Uterus (tissue), 4 donors: ENCODE measurements around the gene CBLB. TPM values are rescaled to one million over a fixed set of nuclear protein-coding genes. Genes with fewer than 3 reads are reported as not detected.
A peak's percentile ranks its signal among the peaks of the same experiment; 100 is the strongest.

ENCODE experiments used
- DNase-seq, 2 donors: peaks; one replicate each; pipeline ENCODE4 v3.0.0-alpha.2; 2019 to 2020
- H3K27ac ChIP-seq, 2 donors: fragments of 200-600 bp; sonication (generic); 1 replicate in 1 of 2; 2 replicates in 1 of 2; pipeline ENCODE4 v1.5.1; 2016 to 2018
- H3K27me3 ChIP-seq, 2 donors: fragments of 200-600 bp; sonication (generic); one replicate each; pipeline ENCODE4 v1.5.1; 2018 to 2019; ENCODE audit warnings: control low read depth in 1 of 2
- H3K36me3 ChIP-seq, 2 donors: fragments of 200-600 bp; sonication (generic); one replicate each; pipeline ENCODE4 v1.5.1; 2019; ENCODE audit warnings: control low read depth in 1 of 2
- H3K4me1 ChIP-seq, 2 donors: fragments of 200-600 bp; sonication (generic); one replicate each; pipeline ENCODE4 v1.5.1; 2018 to 2019; ENCODE audit warnings: control low read depth in 1 of 2
- H3K4me3 ChIP-seq, 2 donors: fragments of 200-600 bp; sonication (generic); 1 replicate in 1 of 2; 2 replicates in 1 of 2; pipeline ENCODE4 v1.5.1; 2018 to 2019; ENCODE audit warnings: mild to moderate bottlenecking in 1 of 2
- H3K9me3 ChIP-seq, 2 donors: fragments of 200-600 bp; sonication (generic); one replicate each; pipeline ENCODE4 v1.5.1; 2019; ENCODE audit warnings: control low read depth in 1 of 2
- POLR2A ChIP-seq, 2 donors: fragments of 450-650 bp; IDR thresholded peaks; one replicate each; pipeline ENCODE4 v1.6.1; 2016; ENCODE audit warnings: antibody characterized with exemption in 2 of 2, mild to moderate bottlenecking in 1 of 2, moderate library complexity in 1 of 2
- intact Hi-C: fragments of 100-400 bp; cut with DNase I; formaldehyde crosslinking; loops from one replicate; pipeline ENCODE4 v1.15.1; 2023; ENCODE audit warnings: low total_unique reads
- total RNA-seq, 4 donors: library from RNA; depleted of rRNA in 3 of 4; stranded (reverse); fragments of >200 nt in 3 of 4; gene quantifications; one replicate each; pipeline versions ENCODE4 v1.1.0 to v1.2.4, GENCODE V29; 2014 to 2023
- TF ChIP-seq, protein P1 (sequence below), 4 experiments: fragments of 200-600 bp in 2 of 4; fragments of 450-650 bp in 2 of 4; sonication (generic) in 2 of 4; IDR thresholded peaks; one replicate each; pipeline ENCODE4 v1.5.1; 2016 to 2019; ENCODE audit warnings: antibody characterized with exemption in 4 of 4, mild to moderate bottlenecking in 2 of 4, moderate library complexity in 1 of 4
- donor health status: DM: yes; HTN: yes; CAD: no.

The CBLB gene
- total RNA-seq, 4 donors from 2014 or later, result 26.1 to 86.2 (median 44.5) TPM

DNA sequence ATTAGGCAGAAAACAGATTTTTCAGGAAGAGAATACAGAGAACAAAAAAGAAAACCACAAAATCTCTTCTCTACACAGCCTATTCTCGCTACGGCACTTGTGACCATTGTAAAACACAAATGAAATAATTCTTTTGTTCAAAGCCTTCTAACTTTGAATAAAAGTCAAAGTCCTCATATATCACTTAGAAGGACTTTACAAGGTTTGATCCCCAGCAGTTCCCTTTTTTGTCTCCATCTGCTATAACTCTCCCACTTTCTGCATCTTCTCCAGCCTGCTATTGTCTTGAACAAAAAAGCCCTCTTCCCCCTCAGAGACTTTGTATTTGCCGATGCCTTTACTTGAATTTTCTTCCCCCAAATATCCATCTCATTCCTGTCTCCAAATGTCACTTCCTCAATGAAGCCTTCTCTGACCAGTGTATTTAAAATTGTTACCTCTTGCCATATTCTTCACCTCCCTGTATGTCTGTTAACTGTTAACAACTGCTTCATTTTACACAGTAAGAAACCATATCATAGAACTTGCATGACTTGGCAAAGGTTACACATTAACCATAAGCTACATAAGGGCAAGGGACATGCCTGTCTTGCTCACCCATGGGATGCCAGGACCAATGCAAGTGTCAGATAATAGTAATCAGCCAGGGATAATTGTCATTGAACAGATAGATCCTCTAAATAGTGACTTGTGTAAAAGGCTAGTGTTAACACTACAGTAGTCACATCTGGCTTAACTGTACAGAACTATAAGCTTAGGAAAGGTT is 122.4 kb downstream of the CBLB start:
- Histone ChIP-seq H3K4me3 (no peak overlapping the region), H3K4me1 (no peaks in the 10 kb centered on the region), H3K9me3 (no peaks in the 10 kb centered on the region), H3K27ac (peak overlapping the region; percentile 60 to 71), H3K27me3 (no peaks in the 10 kb centered on the region), H3K36me3 (no peaks in the 10 kb centered on the region)
- no peak for TF ChIP-seq POLR2A (IDR thresholded peaks at IDR 0.05)
- TF ChIP-seq, protein P1, sequence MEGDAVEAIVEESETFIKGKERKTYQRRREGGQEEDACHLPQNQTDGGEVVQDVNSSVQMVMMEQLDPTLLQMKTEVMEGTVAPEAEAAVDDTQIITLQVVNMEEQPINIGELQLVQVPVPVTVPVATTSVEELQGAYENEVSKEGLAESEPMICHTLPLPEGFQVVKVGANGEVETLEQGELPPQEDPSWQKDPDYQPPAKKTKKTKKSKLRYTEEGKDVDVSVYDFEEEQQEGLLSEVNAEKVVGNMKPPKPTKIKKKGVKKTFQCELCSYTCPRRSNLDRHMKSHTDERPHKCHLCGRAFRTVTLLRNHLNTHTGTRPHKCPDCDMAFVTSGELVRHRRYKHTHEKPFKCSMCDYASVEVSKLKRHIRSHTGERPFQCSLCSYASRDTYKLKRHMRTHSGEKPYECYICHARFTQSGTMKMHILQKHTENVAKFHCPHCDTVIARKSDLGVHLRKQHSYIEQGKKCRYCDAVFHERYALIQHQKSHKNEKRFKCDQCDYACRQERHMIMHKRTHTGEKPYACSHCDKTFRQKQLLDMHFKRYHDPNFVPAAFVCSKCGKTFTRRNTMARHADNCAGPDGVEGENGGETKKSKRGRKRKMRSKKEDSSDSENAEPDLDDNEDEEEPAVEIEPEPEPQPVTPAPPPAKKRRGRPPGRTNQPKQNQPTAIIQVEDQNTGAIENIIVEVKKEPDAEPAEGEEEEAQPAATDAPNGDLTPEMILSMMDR (IDR thresholded peaks at IDR 0.05), result no peak
- intact Hi-C loops, result no loop called here
- DNase-seq, result no peak

DNA sequence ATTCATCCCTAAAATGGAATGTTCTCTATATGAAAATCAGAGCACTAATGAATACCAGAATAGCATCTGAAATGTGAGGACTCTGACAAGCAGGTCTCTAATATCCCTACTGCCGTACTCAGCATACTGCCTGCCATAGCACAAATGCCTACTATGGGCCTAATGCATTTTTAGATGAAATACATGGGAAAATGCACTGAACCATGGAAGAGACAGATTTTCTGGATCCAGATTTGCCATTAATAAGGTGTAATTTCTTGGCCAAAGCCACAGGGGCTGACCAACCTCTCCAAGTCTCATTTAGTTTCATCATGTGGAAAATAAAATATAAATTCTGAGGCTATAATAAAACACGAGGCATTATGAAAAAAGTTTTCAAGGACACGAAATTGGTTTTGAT is 123.8 kb downstream of the CBLB start:
- Histone ChIP-seq H3K27me3 (no peaks in the 10 kb centered on the region), H3K36me3 (no peaks in the 10 kb centered on the region), H3K4me3 (no peak overlapping the region), H3K27ac (no peak overlapping the region), H3K4me1 (no peaks in the 10 kb centered on the region), H3K9me3 (no peaks in the 10 kb centered on the region)
- TF ChIP-seq, protein P1 (IDR thresholded peaks at IDR 0.05), result no peak
- no peak for TF ChIP-seq POLR2A (IDR thresholded peaks at IDR 0.05)
- DNase-seq, result no peak
- intact Hi-C loops, result no loop called here

DNA sequence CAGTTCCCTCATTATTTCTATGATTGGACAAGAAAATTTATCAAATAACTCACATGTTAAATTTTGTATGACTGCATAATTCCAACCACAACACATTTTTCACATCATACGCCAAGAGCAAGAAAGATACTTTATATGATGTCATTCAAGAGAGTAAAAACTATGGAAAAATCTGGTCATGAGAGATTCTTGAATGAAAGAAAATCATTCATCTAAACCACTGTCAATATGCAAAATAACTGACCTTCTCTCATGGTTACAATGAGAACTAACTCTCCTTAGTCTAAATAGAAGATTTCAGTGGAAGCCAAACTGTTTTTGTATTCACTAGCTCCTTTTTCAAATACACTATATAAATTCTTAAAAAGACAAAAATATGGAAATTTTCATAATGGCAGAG is 124.6 kb downstream of the CBLB start:
- Histone ChIP-seq H3K4me3 (no peak overlapping the region), H3K36me3 (no peaks in the 10 kb centered on the region), H3K27ac (no peak overlapping the region), H3K4me1 (no peaks in the 10 kb centered on the region), H3K9me3 (no peaks in the 10 kb centered on the region), H3K27me3 (no peaks in the 10 kb centered on the region)
- no peak for DNase-seq
- TF ChIP-seq, protein P1 (IDR thresholded peaks at IDR 0.05), result no peak
- no peak for TF ChIP-seq POLR2A (IDR thresholded peaks at IDR 0.05)
- intact Hi-C loops, result no loop called here

DNA sequence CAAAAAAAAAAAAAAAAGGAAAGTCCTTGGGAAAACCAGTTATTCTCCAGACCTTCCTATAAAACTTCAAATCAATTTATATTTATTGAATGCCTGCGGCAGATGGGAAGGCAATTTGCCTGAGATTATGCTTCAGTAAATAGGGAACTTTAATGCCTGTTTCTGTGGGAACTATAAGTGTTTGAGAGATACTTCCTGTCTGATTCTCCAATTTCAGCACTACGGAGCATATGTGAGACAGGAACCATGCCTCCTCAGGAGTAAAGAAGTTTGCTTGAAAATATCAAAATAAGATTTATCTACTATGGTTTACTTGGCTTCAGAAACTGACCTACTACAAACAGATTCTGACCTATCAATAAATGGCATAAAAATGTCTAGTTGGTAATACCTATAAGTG is 135.5 kb downstream of the CBLB start:
- intact Hi-C loops, result no loop called here
- DNase-seq, result no peak
- H3K4me1 ChIP-seq, result no peaks in the 10 kb centered on the region
- H3K36me3 ChIP-seq, result no peaks in the 10 kb centered on the region
- no peaks in the 10 kb centered on the region for H3K9me3 ChIP-seq
- TF ChIP-seq POLR2A (IDR thresholded peaks at IDR 0.05), result no peak
- TF ChIP-seq, protein P1 (IDR thresholded peaks at IDR 0.05), result no peak
- no peak overlapping the region for H3K27ac ChIP-seq
- no peaks in the 10 kb centered on the region for H3K27me3 ChIP-seq
- no peak overlapping the region for H3K4me3 ChIP-seq

DNA sequence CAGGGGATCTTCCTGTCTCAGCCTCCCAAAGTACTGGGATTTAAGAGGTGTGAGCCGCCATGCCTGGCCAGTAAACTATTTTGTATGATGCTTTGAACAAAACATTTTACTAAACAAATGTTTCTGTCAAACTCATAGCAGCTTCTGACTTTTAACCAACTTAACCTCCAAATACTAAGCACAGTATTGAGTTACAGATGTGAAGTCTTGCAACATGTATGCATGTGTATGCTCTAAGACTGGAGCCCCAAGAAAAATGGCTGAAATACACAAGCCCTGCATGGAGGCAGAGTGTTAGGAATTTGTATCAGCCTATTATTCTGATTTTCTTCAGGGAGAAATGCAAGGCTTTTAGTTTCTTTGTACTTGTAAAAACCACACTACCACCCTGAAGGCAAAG is 137.1 kb downstream of the CBLB start:
- TF ChIP-seq, protein P1 (IDR thresholded peaks at IDR 0.05), result no peak
- TF ChIP-seq POLR2A (IDR thresholded peaks at IDR 0.05), result no peak
- intact Hi-C loops, result no loop called here
- Histone ChIP-seq H3K4me3 (no peak overlapping the region), H3K27me3 (no peaks in the 10 kb centered on the region), H3K27ac (no peak overlapping the region), H3K4me1 (no peaks in the 10 kb centered on the region), H3K36me3 (no peaks in the 10 kb centered on the region), H3K9me3 (no peaks in the 10 kb centered on the region)
- no peak for DNase-seq
